Effector memory CD4-positive, alpha-beta T cell (primary cell): Measurements from ENCODE around the gene POLR2L.
A peak's percentile ranks its signal among the peaks of the same experiment; 100 is the strongest.

Source experiments
- DNase-seq, 3 donors: peaks; one replicate each; pipeline ENCODE4 v3.0.0-alpha.2; 2020
- H3K27ac ChIP-seq: 2 replicates; pipeline ENCODE4 v1.7.0; 2013; ENCODE audit warnings: mild to moderate bottlenecking, low read length, moderate library complexity; ENCODE audit not compliant: insufficient read depth, poor library complexity, severe bottlenecking
- H3K27me3 ChIP-seq: replicated peaks from 2 replicates; pipeline ENCODE4 v1.7.0; 2013; ENCODE audit warnings: mild to moderate bottlenecking, low read length; ENCODE audit not compliant: insufficient read depth, control insufficient read depth, poor library complexity, severe bottlenecking
- H3K36me3 ChIP-seq: 2 replicates; pipeline ENCODE4 v1.7.0; 2013; ENCODE audit warnings: mild to moderate bottlenecking, low read length, moderate library complexity; ENCODE audit not compliant: control insufficient read depth, insufficient read depth
- H3K4me1 ChIP-seq: 2 replicates; pipeline ENCODE4 v1.7.0; 2013; ENCODE audit warnings: low read length, mild to moderate bottlenecking; ENCODE audit not compliant: control insufficient read depth, insufficient read depth, poor library complexity, severe bottlenecking
- H3K4me3 ChIP-seq: 2 replicates; pipeline ENCODE4 v1.7.0; 2013; ENCODE audit warnings: low read length, low read depth, mild to moderate bottlenecking; ENCODE audit not compliant: insufficient read depth, poor library complexity, severe bottlenecking
- H3K9me3 ChIP-seq: 2 replicates; pipeline ENCODE4 v1.7.0; 2013; ENCODE audit warnings: mild to moderate bottlenecking, low read length, moderate library complexity; ENCODE audit not compliant: control insufficient read depth

Gene POLR2L

DNA sequence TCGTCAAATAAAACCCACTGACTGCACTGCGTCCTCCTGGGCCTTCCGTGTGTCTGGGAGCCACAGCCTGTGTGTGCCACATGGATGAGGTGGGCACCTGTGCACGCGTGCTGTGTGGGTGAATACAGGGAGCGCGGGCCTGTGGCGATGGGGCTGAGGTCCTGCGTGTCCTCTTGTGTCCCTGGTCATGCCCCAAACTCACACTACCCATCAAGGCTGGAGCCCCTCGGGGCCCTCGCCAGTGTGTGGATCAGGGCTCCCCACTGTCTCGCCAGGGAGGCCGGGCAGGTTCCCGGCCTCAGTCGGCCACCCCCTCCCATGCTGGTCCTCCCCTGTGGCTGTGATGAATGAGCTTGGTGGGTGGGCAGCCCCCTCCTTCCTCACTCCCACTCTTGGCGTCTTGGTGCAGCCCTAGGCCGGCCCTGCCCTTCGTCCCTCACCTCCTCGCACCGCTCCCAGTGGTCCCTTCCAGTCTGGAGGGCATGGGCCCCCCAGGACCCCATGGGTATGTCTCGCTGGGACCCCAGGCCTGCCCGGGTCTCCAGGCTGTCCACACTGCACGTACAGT lies 10.3 kb downstream of the POLR2L start:
- H3K4me3 ChIP-seq: no peak overlapping the region

DNA sequence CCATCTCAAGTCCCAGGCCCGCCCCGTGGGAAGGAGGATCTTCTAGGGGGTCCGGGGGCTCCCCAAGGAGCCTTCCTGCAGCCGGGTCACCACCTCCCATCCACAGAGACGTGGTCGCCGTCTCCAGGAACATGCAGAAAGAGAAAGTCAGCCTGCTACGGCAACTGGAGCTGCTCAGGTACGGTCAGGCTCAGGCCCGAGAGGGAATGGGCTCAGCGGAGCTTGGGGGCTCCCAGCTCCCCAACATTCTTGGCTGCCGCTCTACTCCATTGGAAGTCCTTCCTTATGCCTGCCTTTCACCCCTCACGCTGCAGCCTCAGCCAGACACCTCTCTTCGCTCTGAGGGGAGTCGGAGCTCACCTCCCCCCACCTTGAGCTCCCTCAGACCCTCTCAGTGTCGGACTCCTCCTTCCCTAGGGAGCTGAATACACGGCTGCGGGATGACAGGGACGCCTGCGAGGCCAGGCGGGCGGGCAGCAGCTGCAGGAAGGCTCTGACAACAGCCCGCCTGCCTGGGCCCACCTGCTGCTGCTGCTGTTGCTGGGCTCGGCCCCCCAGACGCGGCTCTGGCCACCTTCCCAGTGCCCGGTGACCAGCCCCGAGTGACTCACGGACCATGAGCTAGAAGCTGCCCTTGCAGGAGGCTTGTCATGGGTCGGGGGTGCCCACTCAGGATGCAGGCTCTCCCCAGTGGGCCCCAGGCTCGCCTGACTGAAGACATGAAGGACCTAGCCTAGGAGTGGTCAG lies 11.0 kb downstream of the POLR2L start:
- Histone ChIP-seq H3K4me1 (peaks cover 43% of the 10 kb centered on the region), H3K36me3 (no peaks in the 10 kb centered on the region), H3K9me3 (no peaks in the 10 kb centered on the region), H3K27me3 (peaks cover 51% of the 10 kb centered on the region), H3K27ac (no peak overlapping the region), H3K4me3 (no peak overlapping the region)
- no peak for DNase-seq

More for the DNA sequence above, 10.3 kb downstream of the POLR2L start:
- no peak overlapping the region for H3K27ac ChIP-seq
- H3K9me3 ChIP-seq: no peaks in the 10 kb centered on the region
- peaks cover 51% of the 10 kb centered on the region for H3K27me3 ChIP-seq
- no peak for DNase-seq
- peaks cover 37% of the 10 kb centered on the region for H3K4me1 ChIP-seq
- H3K36me3 ChIP-seq: peaks cover under 1% of the 10 kb centered on the region

- peaks cover 51% of the 10 kb centered on the region for H3K27me3 ChIP-seq
- H3K36me3 ChIP-seq: no peaks in the 10 kb centered on the region
- H3K4me1 ChIP-seq: peaks cover 43% of the 10 kb centered on the region
- H3K27ac ChIP-seq: no peak overlapping the region
- peak overlapping the region; percentile 53 for H3K4me3 ChIP-seq
- no peaks in the 10 kb centered on the region for H3K9me3 ChIP-seq
- peak; percentile 28 to 47 (median 42) for DNase-seq
These were observed 11.8 kb downstream of the POLR2L start for GRCh38 chr11:830295-831117.

DNA sequence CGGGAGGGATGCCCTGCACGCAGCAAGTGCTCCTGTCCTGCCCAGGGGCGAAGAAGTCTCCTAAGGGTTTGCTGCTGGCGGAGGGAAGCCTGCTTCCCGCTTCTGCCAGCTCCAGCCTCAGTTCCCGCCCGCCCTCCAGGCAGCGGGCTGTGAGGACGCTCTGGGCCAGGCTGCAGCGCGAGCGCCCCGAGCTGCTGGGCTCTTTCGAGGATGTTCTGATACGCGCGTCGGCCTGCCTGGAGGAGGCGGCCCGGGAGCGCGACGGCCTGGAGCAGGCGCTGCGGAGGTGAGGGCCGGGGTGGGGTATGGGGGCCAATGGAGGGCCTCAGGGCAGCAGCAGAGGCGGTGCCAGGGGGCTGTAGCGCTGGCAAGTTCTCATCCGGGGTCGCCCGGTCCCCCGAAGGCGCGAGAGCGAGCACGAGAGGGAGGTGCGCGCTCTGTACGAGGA lies 12.5 kb downstream of the POLR2L start:
- Histone ChIP-seq H3K36me3 (peaks cover 3% of the 10 kb centered on the region), H3K27ac (no peak overlapping the region), H3K27me3 (peaks cover 51% of the 10 kb centered on the region), H3K9me3 (no peaks in the 10 kb centered on the region), H3K4me1 (peaks cover 43% of the 10 kb centered on the region), H3K4me3 (peak overlapping the region; percentile 53)
- DNase-seq: no peak

DNA sequence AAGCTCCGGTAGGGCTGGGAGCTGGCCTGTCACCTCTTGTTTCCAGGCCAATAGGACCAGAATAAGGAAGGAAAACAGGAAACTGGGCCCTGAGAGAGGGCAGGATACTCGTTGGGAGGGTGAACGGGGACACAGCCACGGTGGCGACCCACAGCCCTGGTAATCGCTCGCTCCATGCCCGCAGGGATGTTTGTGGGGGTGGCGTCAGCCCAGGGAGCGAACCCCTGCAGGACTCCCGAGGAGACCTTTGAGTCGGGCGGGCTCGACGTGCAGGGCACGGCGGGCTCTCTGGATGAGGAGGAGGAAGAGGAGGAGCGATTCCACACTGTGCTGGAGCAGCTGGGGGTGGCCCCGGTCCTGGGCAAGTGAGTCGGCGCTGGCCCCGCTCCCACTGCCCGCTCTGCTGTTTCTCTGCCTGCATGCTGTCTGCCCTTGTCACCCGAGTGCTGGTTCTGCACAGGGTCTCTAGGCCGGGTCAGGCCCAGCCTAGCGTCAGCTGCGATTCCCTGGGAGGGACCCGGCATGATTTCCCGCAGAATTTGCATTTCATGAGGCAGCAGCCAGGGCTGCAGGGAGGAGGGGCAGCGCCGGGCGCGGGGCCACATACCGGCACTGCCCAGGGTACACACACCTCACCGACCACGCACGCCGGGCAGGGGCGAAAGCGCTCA lies 13.0 kb downstream of the POLR2L start:
- Histone ChIP-seq H3K27ac (no peak overlapping the region), H3K4me3 (peak overlapping the region; percentile 53), H3K27me3 (peaks cover 51% of the 10 kb centered on the region), H3K4me1 (peaks cover 43% of the 10 kb centered on the region), H3K36me3 (peaks cover 9% of the 10 kb centered on the region), H3K9me3 (no peaks in the 10 kb centered on the region)
- no peak for DNase-seq

GRCh38 chr11:828506-829175 lies 13.7 kb downstream of the POLR2L start:
- DNase-seq: no peak
- H3K27me3 ChIP-seq: peaks cover 51% of the 10 kb centered on the region
- peaks cover 42% of the 10 kb centered on the region for H3K4me1 ChIP-seq
- H3K9me3 ChIP-seq: no peaks in the 10 kb centered on the region
- no peak overlapping the region for H3K4me3 ChIP-seq
- H3K36me3 ChIP-seq: peaks cover 16% of the 10 kb centered on the region
- H3K27ac ChIP-seq: no peak overlapping the region

- Histone ChIP-seq H3K36me3 (peaks cover 18% of the 10 kb centered on the region), H3K27me3 (peaks cover 51% of the 10 kb centered on the region), H3K4me3 (peak within 1 kb of the TSS; percentile 57), H3K4me1 (peaks cover 38% of the 10 kb centered on the region), H3K9me3 (no peaks in the 10 kb centered on the region), H3K27ac (peak within 1 kb of the TSS; percentile 48)
- no peak for DNase-seq
These were observed 14.5 kb downstream of the POLR2L start, which contains the start of gene CRACR2B for GRCh38 chr11:827897-828192. Gene CRACR2B (plus strand): TSS chr11:827919. CDS start chr11:828608, 689 bp downstream.

DNA sequence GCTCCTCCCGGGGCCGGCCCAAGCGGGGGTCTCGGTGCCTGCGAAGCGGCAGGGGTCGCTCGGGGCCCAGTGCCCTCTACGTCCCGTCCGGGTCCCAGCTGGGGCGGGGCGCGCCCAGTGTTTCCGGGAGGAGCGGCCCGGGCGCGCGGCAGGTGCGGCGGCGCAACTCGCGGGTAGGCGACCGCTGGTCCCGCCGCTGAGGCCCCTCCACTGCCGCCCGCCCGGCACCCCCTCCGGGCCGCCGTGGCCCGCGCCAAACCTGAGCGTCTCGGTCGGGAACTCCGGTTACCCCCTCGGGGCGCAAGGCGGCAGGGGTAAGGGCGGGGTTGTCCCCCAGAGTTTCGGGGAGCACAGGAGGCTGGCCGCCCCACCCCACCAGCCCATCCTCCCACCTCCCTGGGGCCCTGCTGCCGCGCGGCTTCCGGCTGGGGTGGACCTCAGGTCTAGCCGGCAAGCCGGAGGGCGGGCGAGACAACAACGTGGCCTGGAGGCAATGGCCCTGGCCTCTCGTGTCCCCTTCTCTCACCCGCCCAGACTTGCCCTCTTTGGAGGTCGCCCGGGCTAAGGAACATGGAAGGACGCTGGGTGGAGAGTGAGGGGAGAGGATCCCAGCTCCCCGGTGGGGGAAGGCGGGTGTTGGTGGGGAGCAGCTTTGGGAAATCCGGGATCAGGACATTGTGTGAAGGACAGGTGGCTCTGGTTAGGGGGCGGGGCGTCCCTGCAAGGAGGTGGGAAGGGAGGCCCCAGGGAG lies 15.0 kb downstream of the POLR2L start:
- H3K9me3 ChIP-seq: no peaks in the 10 kb centered on the region
- H3K4me1 ChIP-seq: peaks cover 35% of the 10 kb centered on the region
- peak overlapping the region; percentile 48 for H3K27ac ChIP-seq
- peak overlapping the region; percentile 57 for H3K4me3 ChIP-seq
- H3K27me3 ChIP-seq: peaks cover 50% of the 10 kb centered on the region
- peaks cover 20% of the 10 kb centered on the region for H3K36me3 ChIP-seq
- no peak for DNase-seq

DNA sequence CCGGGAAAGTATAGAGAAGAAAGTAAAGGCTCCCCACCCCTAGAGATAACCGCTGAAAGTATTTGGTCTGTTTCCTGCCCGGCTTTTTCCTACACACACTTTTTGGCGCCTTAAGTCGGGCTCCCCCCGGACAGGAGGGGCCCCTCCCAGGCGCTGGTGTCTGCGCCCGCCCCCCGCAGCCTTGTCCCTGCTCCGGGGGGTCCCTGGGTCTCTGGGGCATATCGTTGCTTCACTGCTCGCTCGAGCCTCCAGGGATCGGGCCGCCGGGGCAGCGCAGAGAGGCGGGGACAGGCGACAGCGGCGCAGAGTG lies 15.5 kb downstream of the POLR2L start:
- peak overlapping the region; percentile 48 for H3K27ac ChIP-seq
- peaks cover 33% of the 10 kb centered on the region for H3K4me1 ChIP-seq
- DNase-seq: no peak
- H3K36me3 ChIP-seq: peaks cover 24% of the 10 kb centered on the region
- H3K9me3 ChIP-seq: no peaks in the 10 kb centered on the region
- peak overlapping the region; percentile 57 for H3K4me3 ChIP-seq
- H3K27me3 ChIP-seq: peaks cover 44% of the 10 kb centered on the region
